SJSA1 (cell line): ENCODE results near the gene MRGPRX4. TPM values are rescaled to one million over a fixed set of nuclear protein-coding genes. Genes with fewer than 3 reads are reported as not detected.
A peak's percentile ranks its signal among the peaks of the same experiment; 100 is the strongest.
"Not testable (repeated sequence)": the region's sequence is repeated elsewhere in the genome, so short reads cannot be mapped to it uniquely, and the experiment has no call there.

ENCODE experiments used
- DNase-seq, 2 experiments: peaks; one replicate each; pipeline ENCODE4 v3.0.0-alpha.2; 2015 to 2020; ENCODE audit warnings: low spot score in 2 of 2, low read depth in 1 of 2
- H3K27ac ChIP-seq: fragments of 250-450 bp; sonication (Bioruptor Pico); 2 replicates; pipeline ENCODE4 v1.5.1; 2020; ENCODE audit warnings: mild to moderate bottlenecking, moderate library complexity
- H3K27me3 ChIP-seq: fragments of 250-450 bp; sonication (Bioruptor Pico); replicated peaks from 2 replicates; pipeline ENCODE4 v1.5.1; 2020; ENCODE audit warnings: mild to moderate bottlenecking, moderate library complexity
- H3K36me3 ChIP-seq: fragments of 250-450 bp; sonication (Bioruptor Pico); 2 replicates; pipeline ENCODE4 v1.5.1; 2020; ENCODE audit warnings: mild to moderate bottlenecking
- H3K4me1 ChIP-seq: fragments of 250-450 bp; sonication (Bioruptor Pico); replicated peaks from 2 replicates; pipeline ENCODE4 v1.6.1; 2021; ENCODE audit warnings: mild to moderate bottlenecking
- H3K4me3 ChIP-seq: fragments of 250-450 bp; sonication (Bioruptor Pico); 2 replicates; pipeline ENCODE4 v1.5.1; 2020; ENCODE audit warnings: mild to moderate bottlenecking
- H3K9me3 ChIP-seq: fragments of 250-450 bp; sonication (Bioruptor Pico); replicated peaks from 2 replicates; pipeline ENCODE4 v1.5.1; 2020; ENCODE audit warnings: mild to moderate bottlenecking
- total RNA-seq: library from RNA; depleted of rRNA; stranded (reverse); fragments of >200 nt; shearing (Covaris generic); gene quantifications from 2 replicates; pipeline ENCODE4 v1.2.3, GENCODE V29; 2014; rRNA removed

The MRGPRX4 gene
- total RNA-seq, result not detected in 2 replicates

DNA sequence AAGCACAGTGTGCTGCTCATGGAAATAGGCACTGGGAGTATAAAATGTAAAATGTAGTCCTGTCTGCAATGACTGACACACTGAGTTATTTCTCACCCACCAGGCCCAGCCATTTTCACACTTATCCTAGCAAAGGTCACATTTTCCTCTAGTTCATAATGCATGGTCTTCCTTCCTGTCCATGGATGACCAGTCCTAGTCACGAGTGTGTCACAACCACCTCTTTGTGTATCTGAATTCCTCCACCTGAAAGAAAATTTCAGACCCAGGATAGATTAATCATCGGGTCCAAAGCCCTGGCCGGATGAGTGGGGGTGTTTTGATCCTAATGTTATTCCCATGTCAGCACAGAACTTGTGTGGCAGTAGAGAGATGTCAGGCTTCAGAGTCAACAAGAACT lies at the start of gene MRGPRX4:
Gene MRGPRX4 (plus strand): TSS at position 172 of the 400 bp plus-strand sequence. CDS start 420 bp downstream, outside the sequence.
- no peaks in the 10 kb centered on the region for H3K9me3 ChIP-seq
- DNase-seq, result no peak
- H3K27ac ChIP-seq, result no peak within 1 kb of the TSS
- H3K4me1 ChIP-seq, result no peaks in the 10 kb centered on the region
- peaks cover 37% of the 10 kb centered on the region for H3K27me3 ChIP-seq
- H3K36me3 ChIP-seq, result no peaks in the 10 kb centered on the region
- no peak within 1 kb of the TSS for H3K4me3 ChIP-seq

DNA sequence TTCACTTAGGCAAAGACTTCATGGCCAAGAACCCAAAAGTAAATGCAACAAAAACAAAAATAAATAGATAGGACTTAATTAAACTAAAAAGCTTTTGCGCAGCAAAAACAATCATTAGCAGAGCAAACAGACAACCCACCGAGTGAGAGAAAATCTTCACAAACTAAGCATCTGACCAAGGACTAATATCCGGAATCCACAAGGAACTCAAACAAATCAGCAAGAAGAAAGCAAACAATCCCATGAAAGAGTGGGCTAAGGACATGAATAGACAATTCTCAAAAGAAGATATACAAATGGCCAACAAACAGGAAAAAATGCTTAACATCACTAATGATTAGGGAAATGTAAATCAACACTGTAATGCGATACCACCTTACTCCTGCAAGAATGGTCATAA lies 41.5 kb upstream of the MRGPRX4 start:
- not testable (repeated sequence) for DNase-seq
- H3K27me3 ChIP-seq, result peaks cover 11% of the 10 kb centered on the region

DNA sequence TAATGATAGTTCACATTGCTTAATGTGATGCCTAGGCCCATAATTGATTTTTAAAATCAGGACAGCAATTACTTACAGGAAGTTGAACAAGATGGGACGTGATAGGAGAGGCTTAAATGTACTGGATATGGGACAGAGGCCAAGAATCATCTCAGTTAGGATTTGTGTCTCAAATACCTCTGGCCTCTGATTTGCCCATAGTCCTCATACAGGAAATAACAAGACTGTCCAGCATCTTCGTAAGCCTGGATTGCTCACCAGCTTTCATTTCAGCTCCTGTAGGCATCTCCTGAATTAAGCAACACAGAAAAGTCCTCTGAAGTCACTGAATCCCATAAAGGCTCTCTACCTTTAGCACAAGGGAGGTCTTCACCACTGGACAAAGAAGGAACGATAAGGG lies 40.3 kb upstream of the MRGPRX4 start, which contains the start of gene MRGPRX3:
Gene MRGPRX3 (plus strand): TSS at position 231 of the 400 bp plus-strand sequence. CDS start 4,632 bp downstream, outside the sequence.
- no peak within 1 kb of the TSS for H3K4me3 ChIP-seq
- H3K27me3 ChIP-seq, result peaks cover 11% of the 10 kb centered on the region
- H3K4me1 ChIP-seq, result no peaks in the 10 kb centered on the region
- H3K9me3 ChIP-seq, result no peaks in the 10 kb centered on the region
- no peaks in the 10 kb centered on the region for H3K36me3 ChIP-seq
- DNase-seq, result no peak
- H3K27ac ChIP-seq, result no peak within 1 kb of the TSS

More for the DNA sequence above, 41.5 kb upstream of the MRGPRX4 start:
- not testable (repeated sequence) for H3K27ac ChIP-seq, H3K4me3 ChIP-seq, H3K36me3 ChIP-seq, H3K4me1 ChIP-seq, H3K9me3 ChIP-seq

DNA sequence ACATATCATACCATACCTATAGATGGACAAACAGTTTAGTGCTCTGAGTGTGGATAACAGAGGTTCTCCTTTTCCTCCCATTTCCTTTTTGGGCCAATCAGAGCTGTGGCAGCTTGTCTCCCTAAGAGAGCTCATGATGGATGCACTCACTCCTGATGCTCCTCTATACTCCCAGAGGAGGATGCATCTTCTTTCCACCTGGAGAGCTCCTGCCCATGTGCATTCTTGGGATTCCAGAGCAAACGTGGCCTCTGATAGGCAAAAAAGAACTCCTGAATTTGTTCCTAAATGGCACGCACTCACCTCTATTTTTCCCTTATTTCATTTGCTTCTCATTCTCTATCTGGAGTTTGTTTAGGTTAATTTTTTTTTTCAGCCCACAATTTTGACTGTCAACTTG lies 37.3 kb upstream of the MRGPRX4 start:
- no peak overlapping the region for H3K4me3 ChIP-seq
- no peak overlapping the region for H3K27ac ChIP-seq
- H3K27me3 ChIP-seq, result peaks cover 11% of the 10 kb centered on the region
- H3K36me3 ChIP-seq, result no peaks in the 10 kb centered on the region
- no peak for DNase-seq
- H3K9me3 ChIP-seq, result no peaks in the 10 kb centered on the region
- no peaks in the 10 kb centered on the region for H3K4me1 ChIP-seq

DNA sequence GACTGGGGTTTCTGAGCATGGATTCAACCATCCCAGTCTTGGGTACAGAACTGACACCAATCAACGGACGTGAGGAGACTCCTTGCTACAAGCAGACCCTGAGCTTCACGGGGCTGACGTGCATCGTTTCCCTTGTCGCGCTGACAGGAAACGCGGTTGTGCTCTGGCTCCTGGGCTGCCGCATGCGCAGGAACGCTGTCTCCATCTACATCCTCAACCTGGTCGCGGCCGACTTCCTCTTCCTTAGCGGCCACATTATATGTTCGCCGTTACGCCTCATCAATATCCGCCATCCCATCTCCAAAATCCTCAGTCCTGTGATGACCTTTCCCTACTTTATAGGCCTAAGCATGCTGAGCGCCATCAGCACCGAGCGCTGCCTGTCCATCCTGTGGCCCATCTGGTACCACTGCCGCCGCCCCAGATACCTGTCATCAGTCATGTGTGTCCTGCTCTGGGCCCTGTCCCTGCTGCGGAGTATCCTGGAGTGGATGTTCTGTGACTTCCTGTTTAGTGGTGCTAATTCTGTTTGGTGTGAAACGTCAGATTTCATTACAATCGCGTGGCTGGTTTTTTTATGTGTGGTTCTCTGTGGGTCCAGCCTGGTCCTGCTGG lies 35.3 kb upstream of the MRGPRX4 start:
- Histone ChIP-seq H3K4me1 (no peaks in the 10 kb centered on the region), H3K4me3 (no peak overlapping the region), H3K36me3 (no peaks in the 10 kb centered on the region), H3K27me3 (peaks cover 11% of the 10 kb centered on the region), H3K9me3 (no peaks in the 10 kb centered on the region), H3K27ac (no peak overlapping the region)
- DNase-seq, result no peak

DNA sequence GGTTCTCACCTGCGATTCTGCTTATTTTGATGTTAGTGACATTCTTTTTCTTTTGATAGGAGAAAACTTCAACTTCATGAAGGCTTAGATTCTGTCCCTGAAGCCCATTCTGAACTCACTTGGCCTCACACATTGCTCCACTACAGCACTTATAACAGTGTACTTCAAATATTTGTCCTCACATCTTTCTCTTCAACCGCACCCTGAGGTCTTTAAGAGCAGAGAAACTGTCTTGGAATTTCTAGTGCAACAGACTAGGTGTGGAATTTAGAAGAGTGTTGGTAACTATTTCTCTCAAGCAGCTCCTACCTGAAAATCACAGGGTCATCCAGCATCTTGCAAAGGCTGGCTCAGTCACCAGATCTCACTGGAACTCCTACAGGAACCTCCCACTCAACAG lies 32.5 kb upstream of the MRGPRX4 start:
- no peaks in the 10 kb centered on the region for H3K4me1 ChIP-seq
- H3K4me3 ChIP-seq, result no peak overlapping the region
- H3K36me3 ChIP-seq, result no peaks in the 10 kb centered on the region
- H3K27ac ChIP-seq, result no peak overlapping the region
- peaks cover 6% of the 10 kb centered on the region for H3K27me3 ChIP-seq
- H3K9me3 ChIP-seq, result no peaks in the 10 kb centered on the region
- no peak for DNase-seq

DNA sequence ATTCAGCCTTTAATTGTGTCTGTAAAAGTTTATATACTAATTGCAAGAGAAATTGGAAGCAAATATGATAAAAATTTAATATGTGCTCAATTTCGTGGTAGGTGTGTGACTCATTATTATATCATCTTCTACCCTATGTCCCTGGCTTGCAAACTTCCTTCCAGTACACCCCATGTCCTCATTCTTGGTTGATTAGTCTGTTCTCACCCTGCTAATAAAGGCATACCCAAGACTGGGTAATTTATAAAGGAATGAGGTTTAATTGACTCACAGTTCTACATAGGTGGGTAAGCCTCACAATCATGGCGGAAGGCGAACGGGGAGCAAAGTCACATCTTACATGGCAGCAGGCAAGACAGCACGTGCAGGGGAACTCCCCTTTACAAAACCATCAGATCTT lies 28.4 kb upstream of the MRGPRX4 start:
- H3K27me3 ChIP-seq, result peaks cover 18% of the 10 kb centered on the region
- DNase-seq, result no peak
- H3K4me1 ChIP-seq, result no peaks in the 10 kb centered on the region
- H3K9me3 ChIP-seq, result no peaks in the 10 kb centered on the region
- no peaks in the 10 kb centered on the region for H3K36me3 ChIP-seq
- H3K4me3 ChIP-seq, result no peak overlapping the region
- H3K27ac ChIP-seq, result no peak overlapping the region

DNA sequence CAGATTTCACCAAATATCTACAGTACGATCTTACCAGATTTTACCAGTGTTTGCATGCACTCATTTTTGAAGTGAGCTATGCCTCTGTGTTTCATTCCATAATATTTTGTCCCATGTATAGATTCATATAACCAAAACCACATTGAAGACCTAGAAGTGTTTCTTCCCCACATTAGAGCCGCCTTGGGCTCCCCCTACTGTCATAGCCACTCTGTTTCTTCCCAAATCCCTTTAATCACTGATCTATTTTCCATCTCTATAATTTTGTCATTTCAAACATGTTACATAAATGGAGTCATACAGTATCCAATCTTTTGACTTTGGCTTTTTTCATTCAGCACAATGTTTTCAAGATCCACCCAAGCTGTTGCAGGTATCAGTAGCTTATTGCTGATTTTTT lies 27.6 kb upstream of the MRGPRX4 start:
- no peak overlapping the region for H3K27ac ChIP-seq
- no peaks in the 10 kb centered on the region for H3K9me3 ChIP-seq
- H3K4me3 ChIP-seq, result no peak overlapping the region
- no peaks in the 10 kb centered on the region for H3K36me3 ChIP-seq
- DNase-seq, result no peak
- H3K4me1 ChIP-seq, result no peaks in the 10 kb centered on the region
- H3K27me3 ChIP-seq, result peaks cover 18% of the 10 kb centered on the region

DNA sequence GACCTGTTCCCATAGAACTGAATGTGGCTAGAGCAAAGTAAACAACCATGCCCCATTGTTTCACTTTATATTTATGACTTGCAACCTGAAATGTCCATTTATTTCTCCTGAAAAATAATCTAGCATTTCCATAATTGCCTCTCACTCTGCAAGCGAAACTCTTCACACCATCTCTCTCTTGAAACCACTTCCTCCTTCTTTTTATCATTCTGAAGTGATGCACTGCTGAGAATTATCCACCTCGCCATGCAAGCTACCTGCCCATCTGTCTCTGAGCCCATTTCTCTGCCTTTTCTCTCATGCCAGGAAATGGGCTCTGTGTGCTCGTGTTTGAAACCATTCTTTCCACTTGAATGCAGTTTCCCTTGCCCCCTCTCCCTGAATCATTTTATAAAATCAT lies 26.8 kb upstream of the MRGPRX4 start:
- Histone ChIP-seq H3K27me3 (peaks cover 18% of the 10 kb centered on the region), H3K27ac (no peak overlapping the region), H3K4me3 (no peak overlapping the region), H3K36me3 (no peaks in the 10 kb centered on the region), H3K4me1 (no peaks in the 10 kb centered on the region), H3K9me3 (no peaks in the 10 kb centered on the region)
- DNase-seq, result no peak

DNA sequence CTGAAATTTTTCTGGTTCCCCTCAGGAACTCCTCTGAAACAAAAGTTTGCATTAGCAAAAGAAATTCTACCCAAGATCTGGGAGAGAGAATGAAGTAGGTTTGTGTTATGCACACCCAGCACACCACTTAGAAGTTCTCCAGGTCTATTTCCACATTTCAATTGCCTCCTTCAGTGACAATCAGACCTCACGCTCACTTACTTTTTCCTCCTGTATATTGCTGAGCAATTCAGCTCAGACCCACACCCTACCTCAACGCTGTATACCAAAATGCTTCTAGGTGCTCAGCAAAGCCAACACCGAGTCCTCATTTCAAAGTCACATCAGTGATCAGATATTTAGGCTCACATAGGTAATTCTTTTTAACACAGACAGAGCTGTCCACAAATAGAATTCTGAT lies 21.1 kb upstream of the MRGPRX4 start:
- H3K4me3 ChIP-seq, result no peak overlapping the region
- no peak for DNase-seq
- peaks cover 38% of the 10 kb centered on the region for H3K27me3 ChIP-seq
- H3K27ac ChIP-seq, result no peak overlapping the region
- no peaks in the 10 kb centered on the region for H3K36me3 ChIP-seq
- H3K4me1 ChIP-seq, result no peaks in the 10 kb centered on the region
- 0 out of 2 replicates have a peak, but pooled peaks cover 4% of the 10 kb centered on the region for H3K9me3 ChIP-seq

DNA sequence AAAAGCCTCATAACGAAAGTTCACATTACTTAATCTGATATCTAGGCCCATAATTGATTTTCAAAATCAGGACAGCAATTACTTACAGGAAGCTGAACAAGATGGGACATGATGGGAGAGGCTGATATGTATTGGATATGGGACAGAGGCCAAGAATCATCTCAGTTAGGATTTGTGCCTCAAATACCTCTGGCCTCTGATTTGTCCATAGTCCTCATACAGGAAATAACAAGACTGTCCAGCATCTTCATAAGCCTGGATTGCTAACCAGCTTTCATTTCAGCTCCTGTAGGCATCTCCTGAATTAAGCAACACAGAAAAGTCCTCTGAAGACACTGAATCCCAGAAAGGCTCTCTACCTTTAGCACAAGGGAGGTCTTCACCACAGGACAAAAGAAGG lies 4.3 kb upstream of the MRGPRX4 start:
- Histone ChIP-seq H3K9me3 (no peaks in the 10 kb centered on the region), H3K4me1 (no peaks in the 10 kb centered on the region), H3K36me3 (no peaks in the 10 kb centered on the region), H3K4me3 (no peak overlapping the region), H3K27me3 (peaks cover 22% of the 10 kb centered on the region), H3K27ac (no peak overlapping the region)
- no peak for DNase-seq

DNA sequence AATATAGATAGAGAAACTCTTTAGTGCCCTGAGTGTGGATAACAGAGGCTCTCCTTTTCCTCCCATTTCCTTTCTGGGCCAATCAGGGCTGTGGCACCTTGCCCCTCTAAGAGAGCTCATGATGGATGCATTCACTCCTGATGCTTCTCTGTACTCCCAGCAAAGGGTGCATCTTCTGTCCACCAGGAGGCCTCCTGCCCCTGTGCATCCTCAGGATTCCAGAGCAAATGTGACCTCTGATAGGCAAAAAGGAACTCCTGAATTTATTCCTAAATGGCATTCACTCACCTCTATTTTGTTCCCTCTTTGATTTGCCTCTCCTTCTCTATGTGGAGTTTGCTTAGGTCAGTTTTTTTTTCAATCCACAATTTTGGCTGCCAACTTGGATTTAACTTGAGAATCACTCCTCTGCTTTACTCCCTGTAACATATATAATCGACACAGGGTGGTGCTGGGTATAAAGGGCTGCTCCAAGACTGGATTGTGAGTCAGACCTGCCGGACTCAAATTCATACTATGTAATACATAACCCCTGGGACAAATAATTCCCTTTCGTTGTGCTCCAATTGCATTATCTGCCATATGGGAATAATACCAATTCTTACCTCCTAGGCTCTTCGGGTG lies 1.1 kb upstream of the MRGPRX4 start:
- no peaks in the 10 kb centered on the region for H3K9me3 ChIP-seq
- H3K27me3 ChIP-seq, result peaks cover 37% of the 10 kb centered on the region
- H3K4me3 ChIP-seq, result no peak overlapping the region
- DNase-seq, result peak in 1 of 2 experiments; percentile 47
- no peaks in the 10 kb centered on the region for H3K36me3 ChIP-seq
- H3K27ac ChIP-seq, result no peak overlapping the region
- no peaks in the 10 kb centered on the region for H3K4me1 ChIP-seq

DNA sequence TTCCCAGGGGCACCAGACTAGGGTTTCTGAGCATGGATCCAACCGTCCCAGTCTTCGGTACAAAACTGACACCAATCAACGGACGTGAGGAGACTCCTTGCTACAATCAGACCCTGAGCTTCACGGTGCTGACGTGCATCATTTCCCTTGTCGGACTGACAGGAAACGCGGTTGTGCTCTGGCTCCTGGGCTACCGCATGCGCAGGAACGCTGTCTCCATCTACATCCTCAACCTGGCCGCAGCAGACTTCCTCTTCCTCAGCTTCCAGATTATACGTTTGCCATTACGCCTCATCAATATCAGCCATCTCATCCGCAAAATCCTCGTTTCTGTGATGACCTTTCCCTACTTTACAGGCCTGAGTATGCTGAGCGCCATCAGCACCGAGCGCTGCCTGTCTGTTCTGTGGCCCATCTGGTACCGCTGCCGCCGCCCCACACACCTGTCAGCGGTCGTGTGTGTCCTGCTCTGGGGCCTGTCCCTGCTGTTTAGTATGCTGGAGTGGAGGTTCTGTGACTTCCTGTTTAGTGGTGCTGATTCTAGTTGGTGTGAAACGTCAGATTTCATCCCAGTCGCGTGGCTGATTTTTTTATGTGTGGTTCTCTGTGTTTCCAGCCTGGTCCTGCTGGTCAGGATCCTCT lies 709 bp downstream of the MRGPRX4 start:
- no peaks in the 10 kb centered on the region for H3K36me3 ChIP-seq
- no peak for DNase-seq
- peaks cover 37% of the 10 kb centered on the region for H3K27me3 ChIP-seq
- no peaks in the 10 kb centered on the region for H3K4me1 ChIP-seq
- no peaks in the 10 kb centered on the region for H3K9me3 ChIP-seq
- H3K4me3 ChIP-seq, result no peak overlapping the region
- H3K27ac ChIP-seq, result no peak overlapping the region

DNA sequence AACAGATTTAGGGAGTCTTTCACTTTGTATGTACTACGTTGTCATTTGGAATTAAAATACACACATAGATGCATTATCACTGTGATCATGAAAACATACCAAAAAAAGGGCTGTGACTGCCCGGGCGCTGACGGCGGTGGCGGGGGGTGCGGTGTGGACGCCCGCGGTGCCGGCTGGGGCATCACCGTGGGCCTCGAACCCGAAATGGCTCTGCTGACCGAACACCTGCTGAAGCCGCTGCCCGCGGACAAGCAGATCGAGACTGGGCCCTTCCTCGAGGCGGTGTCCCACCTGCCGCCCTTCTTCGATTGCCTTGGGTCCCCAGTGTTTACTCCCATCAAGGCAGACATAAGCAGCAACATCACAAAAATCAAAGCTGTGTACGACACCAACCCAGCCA lies 16.2 kb downstream of the MRGPRX4 start:
- Histone ChIP-seq H3K4me3 (no peak overlapping the region), H3K27me3 (peaks cover 37% of the 10 kb centered on the region), H3K27ac (no peak overlapping the region), H3K9me3 (no peaks in the 10 kb centered on the region), H3K4me1 (no peaks in the 10 kb centered on the region), H3K36me3 (no peaks in the 10 kb centered on the region)
- no peak for DNase-seq
